NK-92 (cell line): Measurements from ENCODE around the gene LRRC46.

Source experiments
- DNase-seq: peaks from one replicate; lab custom pipeline; 2025; ENCODE audit not compliant: unreplicated experiment; lab: John Stamatoyannopoulos, UW

The LRRC46 gene

GRCh38 chr17:47808830-47809480, 22.5 kb upstream of the LRRC46 start:
- no peak for DNase-seq

DNA sequence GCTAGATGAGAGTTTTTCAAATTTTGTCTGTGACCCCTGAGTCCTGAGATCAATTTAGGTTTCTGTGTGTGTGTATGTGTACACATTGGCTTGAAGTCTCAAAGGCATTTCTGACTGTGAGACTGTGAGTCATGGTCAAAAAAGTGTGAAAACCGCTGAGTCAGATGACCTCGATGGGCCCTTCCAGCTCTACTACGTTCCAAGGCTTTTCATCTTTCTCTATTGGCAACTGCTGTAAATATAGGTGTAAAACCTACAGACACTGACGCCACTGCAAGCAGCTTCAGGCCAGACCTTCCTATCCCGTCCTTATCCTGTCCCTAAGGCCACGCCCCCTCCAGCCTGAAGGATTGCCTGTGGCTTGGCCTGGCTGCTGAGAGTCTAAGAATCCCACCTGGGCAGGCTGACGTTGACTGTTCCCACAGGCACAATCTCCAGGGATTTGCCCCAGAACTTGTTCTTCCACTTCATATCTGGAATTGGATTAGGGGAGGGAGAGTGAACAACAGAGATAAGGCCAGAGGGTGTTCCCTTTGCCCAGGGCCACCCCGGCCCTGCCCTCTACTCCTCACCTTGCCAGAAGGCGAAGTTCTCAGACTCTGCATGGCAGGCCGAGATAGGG, 21.2 kb upstream of the LRRC46 start:
- no peak for DNase-seq

GRCh38 chr17:47810901-47811635, 20.4 kb upstream of the LRRC46 start:
- DNase-seq = no peak

GRCh38 chr17:47811709-47812108, 19.8 kb upstream of the LRRC46 start:
- no peak for DNase-seq

GRCh38 chr17:47812146-47812920, 19.1 kb upstream of the LRRC46 start:
- DNase-seq = no peak

DNA sequence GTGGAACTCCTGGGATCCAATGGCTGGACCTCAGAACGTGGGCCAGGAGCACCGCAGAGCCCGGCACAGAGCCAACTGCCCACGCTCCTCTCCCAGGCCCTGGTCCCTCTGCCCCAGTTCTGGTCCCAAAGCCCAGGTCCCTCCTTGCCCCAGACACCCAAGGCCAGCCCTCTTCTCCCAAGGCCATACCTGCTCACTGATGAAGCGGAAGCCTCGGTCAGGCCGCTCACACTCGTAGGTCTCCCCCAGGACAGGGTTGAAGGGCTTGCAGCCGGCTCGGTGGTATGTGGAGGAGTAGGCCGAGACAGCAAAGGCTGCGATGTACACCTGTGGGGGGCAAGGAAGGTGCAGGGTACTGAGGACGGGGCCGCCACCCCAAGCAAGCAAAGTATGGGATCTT, 18.4 kb upstream of the LRRC46 start:
- DNase-seq = no peak

DNA sequence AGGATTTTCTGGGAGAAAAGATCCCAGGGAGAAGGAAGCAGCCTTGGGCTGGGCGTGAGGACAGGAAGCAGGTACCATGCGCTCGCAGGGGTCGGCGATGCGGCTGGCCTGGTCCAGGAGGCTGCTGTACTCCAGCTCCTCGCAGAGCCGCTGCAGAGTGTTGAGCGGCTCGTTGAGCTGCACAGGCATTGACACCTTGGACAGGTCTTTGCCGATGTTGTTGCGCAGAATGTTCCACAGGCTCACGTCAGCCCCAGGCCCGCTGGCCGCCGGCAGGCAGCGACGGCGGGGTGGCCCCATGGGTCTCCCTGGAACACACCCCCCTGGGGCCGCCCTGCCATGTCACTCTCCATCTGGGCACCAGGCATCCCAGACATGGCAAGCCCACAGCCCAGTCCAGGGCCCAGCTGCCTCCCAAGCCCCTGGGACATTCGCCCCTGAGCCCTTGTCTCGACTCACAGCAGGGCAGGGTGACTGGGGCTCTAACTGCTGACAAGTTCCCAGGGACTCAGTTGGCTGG, 17.9 kb upstream of the LRRC46 start:
- no peak for DNase-seq

- DNase-seq = no peak
These were observed 16.2 kb upstream of the LRRC46 start for GRCh38 chr17:47815106-47815918.

- DNase-seq = no peak
These were observed 15.2 kb upstream of the LRRC46 start for GRCh38 chr17:47816111-47816735.

DNA sequence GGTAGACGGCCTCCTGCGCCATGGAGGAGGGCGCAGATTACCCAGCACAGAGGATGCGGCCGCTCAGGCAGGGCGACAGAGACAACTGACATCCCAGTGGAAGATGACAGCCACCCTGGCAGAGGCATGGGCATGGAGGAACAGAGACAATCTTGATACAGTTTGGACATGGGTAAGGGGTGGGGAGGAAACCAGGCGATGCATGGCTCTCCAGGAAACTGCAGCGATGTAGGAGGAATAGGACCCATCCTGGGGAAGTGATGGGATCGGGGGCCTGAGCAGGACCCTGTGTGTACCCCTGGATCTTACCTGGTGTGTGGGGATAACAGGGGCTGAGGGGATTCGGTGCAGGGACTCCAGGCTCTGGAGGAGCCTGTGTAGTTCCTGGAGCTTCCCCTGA, 14.5 kb upstream of the LRRC46 start:
- DNase-seq = no peak

- DNase-seq = no peak
These were observed 13.3 kb upstream of the LRRC46 start for GRCh38 chr17:47818002-47818695.

DNA sequence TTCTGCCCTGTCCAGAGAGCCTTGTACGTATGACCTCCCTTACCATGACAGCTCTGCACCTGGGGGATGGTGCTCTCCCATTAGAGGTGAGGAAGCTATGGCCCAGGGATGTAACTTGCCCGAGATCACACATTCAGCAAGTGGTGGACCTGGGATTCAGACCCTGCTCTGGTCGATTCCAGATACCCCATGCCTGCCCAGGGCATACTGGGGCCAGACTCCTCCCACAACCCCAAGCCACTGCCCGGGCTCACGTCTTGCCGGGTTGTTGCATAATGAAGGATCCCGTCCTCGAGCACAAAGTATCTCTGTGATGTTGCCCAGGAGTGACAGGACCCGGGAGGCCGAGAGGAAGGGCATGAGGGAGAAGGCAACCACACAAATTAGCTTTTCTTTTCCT, 12.0 kb upstream of the LRRC46 start:
- DNase-seq = no peak

- DNase-seq = no peak
These were observed 11.3 kb upstream of the LRRC46 start for GRCh38 chr17:47820033-47820789.

DNA sequence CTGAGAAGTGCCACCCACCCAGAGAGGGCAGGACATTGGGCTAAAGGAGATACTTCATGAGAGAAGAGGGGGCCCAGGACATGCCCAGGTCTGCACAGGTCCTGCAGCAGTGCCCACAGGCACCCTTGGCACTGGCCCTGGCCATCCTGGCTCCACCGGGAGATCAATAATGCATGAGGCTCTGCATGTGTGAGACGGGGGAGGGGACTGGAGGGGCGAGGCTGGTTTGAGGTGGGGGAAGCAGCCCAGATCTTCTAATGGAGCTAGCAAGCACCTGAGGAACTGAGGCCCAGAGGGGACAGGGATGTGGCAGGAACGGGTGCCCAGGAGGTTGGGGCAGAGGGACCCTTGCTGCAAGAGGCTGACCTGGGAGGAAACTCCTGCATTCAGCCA, 10.4 kb upstream of the LRRC46 start:
- no peak for DNase-seq

DNA sequence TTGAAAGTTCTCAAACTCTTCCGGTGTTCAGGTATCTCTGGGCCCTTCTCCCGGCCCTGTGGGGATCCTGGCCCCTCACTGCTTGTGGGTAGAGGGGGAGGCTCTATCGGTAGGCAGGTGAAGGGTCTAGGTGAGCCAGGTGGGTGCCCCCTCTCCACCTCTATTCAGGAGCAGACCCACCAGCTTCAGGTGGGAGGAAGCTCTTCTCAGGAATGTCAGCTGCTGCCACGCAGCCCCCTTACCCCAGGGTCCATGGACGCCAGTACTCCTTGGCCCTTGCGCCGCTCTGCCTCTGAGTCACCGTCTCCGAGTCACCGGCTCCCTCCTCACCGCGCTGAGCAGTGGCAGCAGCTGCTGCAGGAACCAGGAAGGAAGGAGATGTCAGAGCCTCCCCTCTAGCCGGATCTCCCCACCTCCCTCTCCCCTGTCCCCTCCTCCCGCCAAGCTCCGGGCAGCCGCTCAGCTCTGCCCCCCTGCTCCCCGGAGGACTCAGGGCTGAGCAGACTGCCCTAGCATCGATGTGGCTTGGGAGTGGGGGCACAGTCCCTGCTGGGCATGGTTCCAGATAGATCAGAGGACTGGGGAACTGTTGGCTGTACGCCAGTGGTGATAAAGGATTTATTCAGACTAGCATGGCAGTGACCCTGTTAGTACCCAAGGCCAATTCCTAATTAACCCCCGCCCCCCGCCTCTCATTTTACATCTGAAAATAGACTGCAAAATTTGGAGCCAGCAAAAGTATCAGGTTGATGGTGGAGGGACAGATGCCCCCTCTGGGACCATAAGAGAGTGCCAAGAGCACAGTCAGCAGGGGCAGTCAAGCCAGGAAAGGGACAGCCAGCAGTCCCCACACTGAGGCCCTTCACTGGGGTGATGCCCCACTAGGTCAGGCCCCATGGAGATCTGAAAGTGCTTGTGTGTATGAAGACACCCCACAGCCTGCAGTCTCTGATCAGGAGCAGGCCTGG, 9.8 kb upstream of the LRRC46 start, which contains the start of gene OSBPL7:
TSS of gene OSBPL7 (minus strand) at position 371 of the 968 bp plus-strand sequence. CDS start 1,516 bp downstream, outside the sequence.
- no peak for DNase-seq

DNA sequence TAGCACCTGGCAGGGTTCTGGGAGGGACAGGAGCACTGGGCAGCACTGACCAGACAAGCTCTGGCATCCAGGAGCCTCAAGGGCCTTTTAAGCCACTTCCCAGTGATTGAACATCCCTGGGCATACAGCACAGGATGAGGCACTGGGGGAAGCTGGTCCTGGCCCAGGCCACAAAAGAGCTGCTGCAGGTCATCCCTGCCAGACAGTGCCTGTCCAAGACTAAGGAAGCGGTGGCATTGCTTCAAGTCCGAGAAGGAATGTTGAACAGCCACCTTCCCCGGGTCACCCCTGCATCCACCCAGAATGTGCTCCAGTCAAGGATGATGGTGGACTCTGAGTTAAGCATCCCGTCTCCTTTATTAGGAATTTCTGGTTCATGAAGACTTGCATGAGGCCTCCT, 8.7 kb upstream of the LRRC46 start:
- DNase-seq = no peak

- no peak for DNase-seq
These were observed 8.0 kb upstream of the LRRC46 start for GRCh38 chr17:47823519-47823918.
